ENCODE results near the gene NKX3-2.

Gene NKX3-2

GRCh38 chr4:13524504-13525243 lies 19.6 kb downstream of the NKX3-2 start:
- no peak overlapping the region for H3K27ac ChIP-seq
- no peak for TF ChIP-seq CTCF (conservative IDR thresholded peaks at IDR 0.05)

GRCh38 chr4:13523591-13524503 lies 20.5 kb downstream of the NKX3-2 start:
- no peak for TF ChIP-seq CTCF (conservative IDR thresholded peaks at IDR 0.05)
- no peak overlapping the region for H3K27ac ChIP-seq

- no peak for TF ChIP-seq CTCF (conservative IDR thresholded peaks at IDR 0.05)
- no peak overlapping the region for H3K27ac ChIP-seq
These were observed 21.2 kb downstream of the NKX3-2 start for GRCh38 chr4:13523105-13523477.

GRCh38 chr4:13522282-13523104 lies 21.8 kb downstream of the NKX3-2 start:
- no peak overlapping the region for H3K27ac ChIP-seq

GRCh38 chr4:13521047-13521446 lies 23.3 kb downstream of the NKX3-2 start:
- no peak overlapping the region for H3K27ac ChIP-seq

More at GRCh38 chr4:13522282-13523104, 21.8 kb downstream of the NKX3-2 start:
- no peak for TF ChIP-seq CTCF (conservative IDR thresholded peaks at IDR 0.05)

GRCh38 chr4:13516315-13516860 lies 27.9 kb downstream of the NKX3-2 start:
- TF ChIP-seq CTCF (conservative IDR thresholded peaks at IDR 0.05), result no peak
- H3K27ac ChIP-seq, result no peak overlapping the region

More at GRCh38 chr4:13521047-13521446, 23.3 kb downstream of the NKX3-2 start:
- TF ChIP-seq CTCF (conservative IDR thresholded peaks at IDR 0.05), result no peak

Data from VCaP (cell line).